Measurements from ENCODE around the gene RNF38.

RNF38 gene

DNA sequence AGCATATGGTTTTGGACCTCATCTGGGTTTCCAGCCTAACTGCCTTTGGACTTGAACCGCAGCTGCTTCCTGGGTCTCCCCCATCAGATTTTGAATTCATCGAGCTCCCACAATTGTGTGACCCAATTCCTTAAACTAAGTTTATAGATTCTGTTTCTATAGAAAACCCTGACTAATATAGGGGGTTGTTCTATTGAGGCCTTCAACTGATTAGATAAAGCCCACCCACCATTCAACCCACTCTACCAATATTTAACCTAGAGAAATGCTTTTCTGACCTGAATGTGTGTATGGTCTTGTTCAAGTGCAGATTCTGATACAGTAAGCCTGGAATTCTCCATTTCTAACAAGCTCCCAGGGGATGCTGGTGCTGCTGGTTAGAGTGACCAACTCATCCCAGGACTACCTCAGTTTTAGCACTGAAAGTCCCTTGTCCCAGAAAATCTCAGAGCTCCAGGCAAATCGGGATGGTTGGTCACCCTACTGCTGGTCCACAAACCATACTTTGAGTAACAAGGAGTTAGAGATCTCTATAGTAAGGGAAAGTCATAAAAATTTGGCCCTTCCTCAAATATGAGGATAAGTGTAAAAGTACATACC is 110.1 kb downstream of the RNF38 start:
- TF ChIP-seq, protein P1, sequence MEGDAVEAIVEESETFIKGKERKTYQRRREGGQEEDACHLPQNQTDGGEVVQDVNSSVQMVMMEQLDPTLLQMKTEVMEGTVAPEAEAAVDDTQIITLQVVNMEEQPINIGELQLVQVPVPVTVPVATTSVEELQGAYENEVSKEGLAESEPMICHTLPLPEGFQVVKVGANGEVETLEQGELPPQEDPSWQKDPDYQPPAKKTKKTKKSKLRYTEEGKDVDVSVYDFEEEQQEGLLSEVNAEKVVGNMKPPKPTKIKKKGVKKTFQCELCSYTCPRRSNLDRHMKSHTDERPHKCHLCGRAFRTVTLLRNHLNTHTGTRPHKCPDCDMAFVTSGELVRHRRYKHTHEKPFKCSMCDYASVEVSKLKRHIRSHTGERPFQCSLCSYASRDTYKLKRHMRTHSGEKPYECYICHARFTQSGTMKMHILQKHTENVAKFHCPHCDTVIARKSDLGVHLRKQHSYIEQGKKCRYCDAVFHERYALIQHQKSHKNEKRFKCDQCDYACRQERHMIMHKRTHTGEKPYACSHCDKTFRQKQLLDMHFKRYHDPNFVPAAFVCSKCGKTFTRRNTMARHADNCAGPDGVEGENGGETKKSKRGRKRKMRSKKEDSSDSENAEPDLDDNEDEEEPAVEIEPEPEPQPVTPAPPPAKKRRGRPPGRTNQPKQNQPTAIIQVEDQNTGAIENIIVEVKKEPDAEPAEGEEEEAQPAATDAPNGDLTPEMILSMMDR (IDR thresholded peaks at IDR 0.05; ENCODE audit: low read depth, low read length), result no peak
- no peak overlapping the region for H3K4me3 ChIP-seq (replicated peaks in 1 of 2; ENCODE audit: low read depth in 2 of 2, low read length in 2 of 2)

DNA sequence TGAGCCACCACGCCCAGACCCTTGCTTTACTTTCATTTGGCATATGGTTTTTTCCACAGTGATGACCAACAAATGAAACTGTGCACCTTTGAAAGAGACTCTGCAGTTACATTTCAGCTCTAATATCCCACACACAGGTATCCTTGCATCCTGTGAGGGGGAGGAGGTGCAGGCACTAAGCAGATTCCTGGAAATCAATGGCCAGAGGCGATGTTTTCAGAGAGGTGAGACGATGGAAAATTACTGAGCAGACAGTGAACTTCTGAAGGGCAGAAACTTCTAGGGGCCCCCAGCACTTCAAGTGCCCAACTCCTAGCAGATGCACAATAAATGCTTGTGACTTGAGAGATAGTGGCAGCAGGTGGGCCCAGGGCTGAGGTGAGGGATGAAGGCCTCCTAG is 112.0 kb downstream of the RNF38 start:
- no peak overlapping the region for H3K4me3 ChIP-seq (replicated peaks in 1 of 2; ENCODE audit: low read depth in 2 of 2, low read length in 2 of 2)
- no peak for DNase-seq (ENCODE audit: low read depth in 2 of 2)
- TF ChIP-seq, protein P1 (IDR thresholded peaks at IDR 0.05; ENCODE audit: low read depth, low read length), result no peak

More for the DNA sequence above, 110.1 kb downstream of the RNF38 start:
- no peak for DNase-seq (ENCODE audit: low read depth in 2 of 2)
